H1 (cell line): ENCODE data around the gene PLEKHA5. TPM values are rescaled to one million over a fixed set of nuclear protein-coding genes. Genes with fewer than 3 reads are reported as not detected.
"Not testable (repeated sequence)": the region's sequence is repeated elsewhere in the genome, so short reads cannot be mapped to it uniquely, and the experiment has no call there.

Source experiments
- CTCF ChIA-PET: fragments of 300-600 bp; sonication (Branson Sonifier 250); formaldehyde crosslinking; loops from one replicate; lab custom pipeline; 2021; ENCODE audit not compliant: partially characterized antibody; lab: Charles Lee
- POLR2A ChIA-PET: fragments of 300-600 bp; sonication (Branson Sonifier 250); formaldehyde crosslinking; loops from one replicate; lab custom pipeline; 2021; ENCODE audit warnings: inconsistent platforms; ENCODE audit not compliant: partially characterized antibody; lab: Charles Lee
- DNase-seq, 2 experiments: peaks; one replicate each; pipeline versions ENCODE4 v3.0.0 to v3.0.0-alpha.2; 2010 to 2022; ENCODE audit warnings: low spot score in 2 of 2, low read depth in 1 of 2, mixed read lengths in 1 of 2
- FAIRE-seq: peaks from 2 replicates; lab custom pipeline; 2011; peaks lifted over from hg19 to GRCh38; lab: Jason Lieb, UNC
- H2AFZ ChIP-seq: 2 replicates; pipeline ENCODE4 v1.8.1; 2012; ENCODE audit warnings: low read length, inconsistent platforms
- H2AK5ac ChIP-seq: 2 replicates; pipeline ENCODE4 v1.6.1; 2013; ENCODE audit warnings: low read depth, low read length
- H2BK120ac ChIP-seq: replicated peaks from 2 replicates; pipeline ENCODE3; 2013; ENCODE audit warnings: low read depth, low read length, inconsistent platforms
- H2BK12ac ChIP-seq: 2 replicates; pipeline ENCODE4 v1.6.1; 2013; ENCODE audit warnings: low read depth, low read length
- H2BK15ac ChIP-seq: 2 replicates; pipeline ENCODE4 v1.6.1; 2013; ENCODE audit warnings: low read length
- H2BK20ac ChIP-seq: 2 replicates; pipeline ENCODE4 v1.6.1; 2013; ENCODE audit warnings: low read length
- H2BK5ac ChIP-seq: 2 replicates; pipeline ENCODE4 v1.6.1; 2013; ENCODE audit warnings: low read depth, low read length
- H3K14ac ChIP-seq: 2 replicates; pipeline ENCODE4 v1.6.1; 2013; ENCODE audit warnings: inconsistent platforms; ENCODE audit not compliant: insufficient read length
- H3K18ac ChIP-seq: 2 replicates; pipeline ENCODE4 v1.6.1; 2013; ENCODE audit warnings: low read length; ENCODE audit errors: extremely low read depth
- H3K23ac ChIP-seq: 2 replicates; pipeline ENCODE4 v1.6.1; 2013; ENCODE audit warnings: inconsistent platforms; ENCODE audit not compliant: insufficient read length
- H3K23me2 ChIP-seq: 2 replicates; pipeline ENCODE4 v1.6.1; 2013; ENCODE audit warnings: low read depth, low read length
- H3K27ac ChIP-seq: 2 replicates; pipeline ENCODE4 v1.6.1; 2011; ENCODE audit warnings: low read depth, low read length, inconsistent platforms
- H3K27me3 ChIP-seq, 4 experiments: replicated peaks in 1 of 4; 1 replicate in 1 of 4; 2 replicates in 3 of 4; pipeline versions ENCODE4 v1.6.1 to v1.8.1; 2011 to 2013; ENCODE audit warnings: low read length in 3 of 4, mild to moderate bottlenecking in 3 of 4, inconsistent platforms in 2 of 4, mixed read lengths in 2 of 4, moderate library complexity in 1 of 4; ENCODE audit not compliant: control insufficient read depth in 3 of 4, insufficient read depth in 3 of 4; ENCODE audit errors: extremely low read depth in 1 of 4
- H3K36me3 ChIP-seq, 4 experiments: 2 replicates each; pipeline versions ENCODE4 v1.6.1 to v1.8.1; 2011 to 2013; ENCODE audit warnings: mild to moderate bottlenecking in 4 of 4, low read length in 3 of 4, moderate library complexity in 2 of 4, control low read depth in 1 of 4, inconsistent platforms in 1 of 4; ENCODE audit not compliant: insufficient read depth in 4 of 4, control insufficient read depth in 2 of 4
- H3K4ac ChIP-seq: replicated peaks from 2 replicates; pipeline ENCODE3; 2013; ENCODE audit warnings: low read length, low read depth, mixed read lengths, inconsistent platforms; ENCODE audit not compliant: insufficient read length
- H3K4me1 ChIP-seq, 4 experiments: replicated peaks in 1 of 4; 1 replicate in 1 of 4; 2 replicates in 3 of 4; pipeline versions ENCODE4 v1.6.1 to v1.8.1; 2011 to 2013; ENCODE audit warnings: low read length in 3 of 4, inconsistent platforms in 2 of 4, mixed read lengths in 1 of 4; ENCODE audit not compliant: insufficient read depth in 4 of 4, control insufficient read depth in 3 of 4
- H3K4me2 ChIP-seq, 2 experiments: 2 replicates each; pipeline versions ENCODE4 v1.6.1 to v1.8.1; 2011 to 2013; ENCODE audit warnings: low read depth in 2 of 2, low read length in 2 of 2, control low read depth in 1 of 2, inconsistent platforms in 1 of 2, mild to moderate bottlenecking in 1 of 2; ENCODE audit not compliant: insufficient read depth in 1 of 2
- H3K4me3 ChIP-seq, 4 experiments: fragments of 200-600, 300-600 bp in 1 of 4; sonication (generic), shearing (Covaris generic), sonication (Bioruptor Twin) in 1 of 4; 2 replicates each; pipeline versions ENCODE4 v1.5.1 to v1.8.1; 2011 to 2016; ENCODE audit warnings: low read length in 4 of 4, low read depth in 3 of 4, control low read depth in 2 of 4, inconsistent platforms in 2 of 4, mild to moderate bottlenecking in 2 of 4, mixed read lengths in 1 of 4, moderate library complexity in 1 of 4; ENCODE audit not compliant: insufficient read depth in 2 of 4; ENCODE audit errors: extremely low read depth in 1 of 4
- H3K56ac ChIP-seq: replicated peaks from 2 replicates; pipeline ENCODE3; 2013; ENCODE audit warnings: low read depth, mild to moderate bottlenecking, mixed read lengths, low read length, inconsistent platforms; ENCODE audit not compliant: insufficient read length
- H3K79me1 ChIP-seq: 2 replicates; pipeline ENCODE4 v1.6.1; 2013; ENCODE audit warnings: low read depth, low read length, control low read depth
- H3K79me2 ChIP-seq, 2 experiments: 2 replicates each; pipeline versions ENCODE4 v1.6.1 to v1.8.1; 2012 to 2013; ENCODE audit warnings: low read length in 2 of 2, mild to moderate bottlenecking in 2 of 2, inconsistent platforms in 1 of 2; ENCODE audit not compliant: insufficient read depth in 2 of 2, control insufficient read depth in 1 of 2
- H3K9ac ChIP-seq, 4 experiments: replicated peaks in 1 of 4; 1 replicate in 1 of 4; 2 replicates in 3 of 4; pipeline versions ENCODE4 v1.6.1 to v1.8.1; 2011 to 2013; ENCODE audit warnings: low read depth in 3 of 4, low read length in 3 of 4, control low read depth in 2 of 4, mild to moderate bottlenecking in 2 of 4, moderate library complexity in 2 of 4, inconsistent platforms in 1 of 4; ENCODE audit errors: extremely low read depth in 1 of 4
- H3K9me3 ChIP-seq, 2 experiments: 2 replicates each; pipeline versions ENCODE4 v1.6.1 to v1.8.1; 2012 to 2013; ENCODE audit warnings: mild to moderate bottlenecking in 2 of 2, moderate library complexity in 2 of 2, control low read depth in 1 of 2, inconsistent platforms in 1 of 2, low read depth in 1 of 2, low read length in 1 of 2, mixed read lengths in 1 of 2; ENCODE audit not compliant: insufficient read depth in 2 of 2
- H4K20me1 ChIP-seq, 2 experiments: replicated peaks in 1 of 2; 2 replicates each; pipeline versions ENCODE3 to v1.8.1; 2011 to 2013; ENCODE audit warnings: inconsistent platforms in 2 of 2, low read length in 2 of 2, mild to moderate bottlenecking in 1 of 2; ENCODE audit not compliant: insufficient read depth in 2 of 2, control insufficient read depth in 1 of 2
- H4K5ac ChIP-seq: 2 replicates; pipeline ENCODE4 v1.6.1; 2013; ENCODE audit warnings: low read length, low read depth, mixed read lengths, inconsistent platforms; ENCODE audit not compliant: insufficient read length
- H4K8ac ChIP-seq: 2 replicates; pipeline ENCODE4 v1.8.0; 2013; ENCODE audit warnings: mild to moderate bottlenecking, moderate library complexity, low read length, inconsistent platforms; ENCODE audit not compliant: insufficient read depth; ENCODE audit errors: extremely low read depth
- H4K91ac ChIP-seq: replicated peaks from 2 replicates; pipeline ENCODE3; 2013; ENCODE audit warnings: low read length, mixed read lengths, inconsistent platforms; ENCODE audit not compliant: insufficient read length
- CTCF ChIP-seq, 3 experiments: IDR thresholded peaks; 1 replicate in 2 of 3; 2 replicates in 1 of 3; pipeline versions ENCODE4 v1.5.1 to v1.6.1; 2011; ENCODE audit warnings: low read length in 3 of 3, mild to moderate bottlenecking in 3 of 3, inconsistent platforms in 2 of 3, low read depth in 1 of 3, moderate library complexity in 1 of 3; ENCODE audit not compliant: insufficient read depth in 1 of 3; ENCODE audit errors: control extremely low read depth in 1 of 3
- RAD21 ChIP-seq, 2 experiments: IDR thresholded peaks in 1 of 2; conservative IDR thresholded peaks in 1 of 2; 2 replicates each; pipeline ENCODE4 v1.6.1; 2011; ENCODE audit warnings: low read depth in 2 of 2, low read length in 2 of 2, improper control_type of control experiment in 1 of 2, inconsistent platforms in 1 of 2, mild to moderate bottlenecking in 1 of 2, moderate library complexity in 1 of 2
- WGBS, 2 experiments: shearing (Covaris generic) in 1 of 2; methylation state at CpG; one replicate each; pipeline versions ENCODE4 v1.1.6 to v1.1.7; 2013 to 2015; ENCODE audit warnings: low lambda C conversion rate in 2 of 2, mixed read lengths in 2 of 2, inconsistent platforms in 1 of 2, low coverage in 1 of 2, missing lambda C conversion rate in 1 of 2; ENCODE audit not compliant: insufficient replicate concordance in 2 of 2, insufficient coverage in 1 of 2, insufficient read length in 1 of 2; ENCODE audit errors: extremely low coverage in 1 of 2, missing lambda C conversion rate in 1 of 2; 5-methylcytosine and 5-hydroxymethylcytosine counted together
- polyA plus RNA-seq, 7 experiments: library from polyadenylated mRNA; depleted of rRNA in 3 of 7; stranded (reverse) in 5 of 7; unstranded in 2 of 7; fragments of >200 nt in 5 of 7; fragments of 200-250 nt in 2 of 7; gene quantifications; 1 replicate in 5 of 7; 2 replicates in 1 of 7; 4 replicates in 1 of 7; pipeline versions ENCODE4 v1.2.1 to v1.2.3, GENCODE V29; 2011 to 2013; ENCODE audit warnings: missing spikeins in 2 of 7, mixed read lengths in 2 of 7
- total RNA-seq: library from RNA; stranded (reverse); fragmentation: NEBNext Ultra II Directional; extraction: Animal tissue kit (Norgen Biotek cat#: 25700); gene quantifications from 2 replicates; pipeline ENCODE4 v1.2.1, GENCODE V29; 2021

Gene PLEKHA5
- total and polyA plus RNA-seq, 2 of the 8 experiments (the other 6 are each of a cell fraction or from before 2014, with no cell fraction given): 17.2 to 66.1 TPM

GRCh38 chr12:19170286-19170685 lies 40.8 kb downstream of the PLEKHA5 start:
- DNase-seq, H4K8ac ChIP-seq, H3K36me3 ChIP-seq, H3K27me3 ChIP-seq, H2BK15ac ChIP-seq, H2AFZ ChIP-seq, H4K5ac ChIP-seq, H2AK5ac ChIP-seq, H3K4me3 ChIP-seq, H3K9me3 ChIP-seq, H3K14ac ChIP-seq, H3K18ac ChIP-seq, H3K4me1 ChIP-seq, H4K20me1 ChIP-seq, H4K91ac ChIP-seq, FAIRE-seq, H3K9ac ChIP-seq, H3K56ac ChIP-seq: not testable (repeated sequence)
- H3K79me2 ChIP-seq: peaks cover 6 to 96% of the 10 kb centered on the region in 2 experiments
- TF ChIP-seq CTCF (IDR thresholded peaks at IDR 0.05; ENCODE audit: control extremely low read depth in 1 of 3, insufficient read depth in 1 of 3, low read depth in 1 of 3, low read length in 3 of 3): peak in 1 of 3 experiments; percentile 17; a peak in 1 of 4 replicates
- peak; percentile 13 to 27; a peak in 2 of 4 replicates for TF ChIP-seq RAD21 (IDR thresholded peaks at IDR 0.05 in 1 of 2, conservative IDR thresholded peaks at IDR 0.05 in 1 of 2; ENCODE audit: low read depth in 2 of 2, low read length in 2 of 2)
- TF ChIP-seq, all 59 proteins: peak for 2; not testable (repeated sequence) for 57
- not testable (repeated sequence) for H3K4ac ChIP-seq, H3K4me2 ChIP-seq, H3K23me2 ChIP-seq, H2BK12ac ChIP-seq, H3K23ac ChIP-seq, H3K79me1 ChIP-seq, H2BK5ac ChIP-seq, H3K27ac ChIP-seq, H2BK20ac ChIP-seq, H2BK120ac ChIP-seq
- ChIA-PET CTCF (interaction anchor here (0.6 to 1.5 kb wide), 4 partner anchors 12 to 254 kb away, joined by 3 to 6 read pairs (median 4); no protein-coding TSS in a partner anchor), POLR2A (interaction anchor here (1.6 kb wide), 1 partner anchor 12 kb away, joined by 3 read pairs; no protein-coding TSS in a partner anchor)
- 90 to 100% methylated on average over 2 to 9 of the region's 9 CpGs for whole genome bisulfite sequencing, 2 experiments
